Naive B cell (primary cell): ENCODE results near the gene CH25H. TPM values are rescaled to one million over a fixed set of nuclear protein-coding genes. Genes with fewer than 3 reads are reported as not detected.
"Not testable (repeated sequence)": the region's sequence is repeated elsewhere in the genome, so short reads cannot be mapped to it uniquely, and the experiment has no call there.

Source experiments
- ATAC-seq, 2 donors: fragments of 150-1000 bp; cut with Tn5 transposase; 2 replicates each; pipeline ENCODE4 v1.10.0; 2021; ENCODE audit warnings: low read depth in 2 of 2, mild to moderate bottlenecking in 2 of 2, moderate library complexity in 2 of 2
- DNase-seq: peaks from one replicate; pipeline ENCODE4 v3.0.0; 2022
- H3K27ac Mint-ChIP-seq, 6 donors: one replicate each; pipeline ENCODE4 v1.8.0; 2020 to 2022; ENCODE audit warnings: mild to moderate bottlenecking in 6 of 6, mixed read lengths in 6 of 6, moderate library complexity in 5 of 6, inconsistent platforms in 2 of 6
- H3K27me3 Mint-ChIP-seq, 3 donors: one replicate each; pipeline ENCODE4 v1.8.0; 2021 to 2022; ENCODE audit warnings: mixed read lengths in 3 of 3, mild to moderate bottlenecking in 1 of 3
- H3K36me3 Mint-ChIP-seq, 2 donors: one replicate each; pipeline ENCODE4 v1.8.0; 2020 to 2022; ENCODE audit warnings: mixed read lengths in 2 of 2, inconsistent platforms in 1 of 2, mild to moderate bottlenecking in 1 of 2
- H3K4me1 Mint-ChIP-seq, 3 donors: one replicate each; pipeline ENCODE4 v1.8.0; 2020 to 2022; ENCODE audit warnings: mixed read lengths in 3 of 3, inconsistent platforms in 1 of 3, mild to moderate bottlenecking in 1 of 3, moderate library complexity in 1 of 3
- H3K4me3 Mint-ChIP-seq, 8 donors: one replicate each; pipeline ENCODE4 v1.8.0; 2020 to 2022; ENCODE audit warnings: mild to moderate bottlenecking in 8 of 8, mixed read lengths in 8 of 8, moderate library complexity in 8 of 8, inconsistent platforms in 2 of 8
- H3K9me3 Mint-ChIP-seq, 7 donors: one replicate each; pipeline ENCODE4 v1.8.0; 2020 to 2022; ENCODE audit warnings: mixed read lengths in 7 of 7, mild to moderate bottlenecking in 5 of 7, inconsistent platforms in 2 of 7, moderate library complexity in 1 of 7
- polyA plus RNA-seq, 6 donors: library from polyadenylated mRNA; unstranded; fragments of 300-500 nt; fragmentation: Illumina TruSeq; gene quantifications; one replicate each; pipeline ENCODE4 v1.2.3, GENCODE V29; 2021; ENCODE audit warnings: low read depth in 6 of 6

CH25H gene
- 1 to 10 TPM in 1 of 6 donors, under 1 TPM in 3, not detected in 2; 0.24 to 1.1 (median 0.95) TPM for polyA plus RNA-seq

DNA sequence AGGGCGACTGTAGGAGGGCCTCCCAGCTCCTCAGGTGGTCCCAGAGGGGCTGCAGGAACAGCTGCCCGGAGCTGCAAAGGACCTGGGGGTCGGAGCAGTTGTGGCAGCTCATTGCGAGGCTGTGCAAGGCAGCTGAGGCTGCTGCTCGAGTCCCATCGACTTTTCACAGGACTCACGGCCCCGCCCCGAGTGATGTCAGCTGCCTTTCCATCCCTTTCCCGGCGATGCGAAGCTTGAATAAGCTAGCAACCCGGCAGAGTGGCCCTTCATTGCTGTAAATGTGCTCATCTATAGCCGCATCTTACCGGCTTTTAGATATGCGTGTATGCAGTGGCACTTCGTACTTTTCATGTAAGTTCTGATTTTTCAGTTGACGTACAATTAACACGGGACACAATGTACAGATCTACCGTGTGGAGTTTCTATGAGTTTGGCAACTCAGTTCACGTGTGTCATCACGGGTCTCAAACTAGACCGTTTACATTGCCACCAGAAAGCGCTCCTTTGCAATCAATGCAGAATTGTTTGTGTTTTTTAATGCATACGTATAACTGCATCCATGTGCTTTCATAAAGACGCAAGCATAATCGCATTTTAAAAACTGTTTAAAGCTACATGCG is at the start of gene CH25H:
Gene CH25H, minus strand, starts transcription at position 137 of the 620 bp plus-strand sequence. Its CDS starts 25 bp downstream, at position 112.
- DNase-seq, result peak; percentile 27
- peak; percentile 43 to 46 for ATAC-seq
- Mint-ChIP-seq H3K4me1 (peaks cover 16 to 28% (median 27%) of the 10 kb centered on the region in 3 donors), H3K27ac (peak within 1 kb of the TSS in 5 of 6 donors; percentile 39 to 87 (median 77)), H3K36me3 (no peaks in the 10 kb centered on the region), H3K4me3 (peak within 1 kb of the TSS; percentile 74 to 94 (median 90)), H3K9me3 (no peaks in the 10 kb centered on the region), H3K27me3 (peaks cover 42 to 50% (median 43%) of the 10 kb centered on the region in 3 donors)

DNA sequence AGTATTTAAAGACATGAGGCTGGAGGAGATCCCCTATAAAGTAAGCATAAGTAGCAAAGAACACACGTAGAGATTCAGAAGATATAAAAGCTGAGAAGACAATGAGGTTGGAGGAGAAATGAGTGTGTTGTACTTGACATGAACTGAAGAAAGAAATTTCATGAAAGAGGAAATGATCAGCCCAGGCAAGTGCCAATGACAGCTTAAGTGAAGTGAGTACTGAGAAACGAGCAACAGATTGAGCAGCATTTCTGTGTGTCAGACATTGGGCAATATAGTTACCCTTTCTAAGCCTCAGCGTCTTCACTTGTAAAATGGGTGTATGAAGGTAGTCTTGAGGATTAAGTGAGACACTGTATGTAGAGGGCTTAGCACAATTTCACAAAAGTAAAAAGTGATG is 49.2 kb upstream of the CH25H start:
- H3K27me3 Mint-ChIP-seq, result peaks cover 0 to 5% (median 0%) of the 10 kb centered on the region in 3 donors
- H3K9me3 Mint-ChIP-seq, result peaks cover 6 to 18% (median 12%) of the 10 kb centered on the region in 7 donors
- peaks cover 7 to 12% of the 10 kb centered on the region in 2 donors for H3K36me3 Mint-ChIP-seq
- no peak for DNase-seq
- H3K4me3 Mint-ChIP-seq, result no peak overlapping the region
- H3K27ac Mint-ChIP-seq, result no peak overlapping the region
- peaks cover 4 to 7% (median 5%) of the 10 kb centered on the region in 3 donors for H3K4me1 Mint-ChIP-seq
- no peak for ATAC-seq

DNA sequence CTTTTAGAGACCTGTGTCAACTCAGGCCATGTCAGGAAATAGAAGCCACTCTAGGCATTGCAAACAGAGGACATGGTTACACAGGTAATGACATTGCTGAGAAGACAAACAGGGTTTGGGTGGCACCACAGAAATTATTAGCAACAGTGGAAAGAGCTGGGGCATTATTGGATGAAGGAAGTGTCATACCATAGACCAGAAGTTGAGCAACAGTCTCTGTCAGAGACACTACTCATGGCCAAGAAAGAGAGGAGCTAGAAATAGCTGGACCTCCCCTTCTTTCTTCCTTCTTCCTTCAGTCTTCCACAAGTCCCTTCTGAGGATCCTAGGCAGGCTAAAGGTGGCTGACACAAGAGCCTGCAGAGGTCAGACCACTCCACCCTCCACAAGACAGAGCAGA is 48.7 kb upstream of the CH25H start:
- Mint-ChIP-seq H3K4me1 (peaks cover 9 to 12% (median 11%) of the 10 kb centered on the region in 3 donors), H3K27me3 (peaks cover 0 to 5% (median 0%) of the 10 kb centered on the region in 3 donors), H3K36me3 (peaks cover 7 to 12% of the 10 kb centered on the region in 2 donors), H3K4me3 (no peak overlapping the region), H3K9me3 (peaks cover 6 to 18% (median 12%) of the 10 kb centered on the region in 7 donors), H3K27ac (peak overlapping the region in 2 of 6 donors; percentile 1 to 56)
- no peak for ATAC-seq
- no peak for DNase-seq

DNA sequence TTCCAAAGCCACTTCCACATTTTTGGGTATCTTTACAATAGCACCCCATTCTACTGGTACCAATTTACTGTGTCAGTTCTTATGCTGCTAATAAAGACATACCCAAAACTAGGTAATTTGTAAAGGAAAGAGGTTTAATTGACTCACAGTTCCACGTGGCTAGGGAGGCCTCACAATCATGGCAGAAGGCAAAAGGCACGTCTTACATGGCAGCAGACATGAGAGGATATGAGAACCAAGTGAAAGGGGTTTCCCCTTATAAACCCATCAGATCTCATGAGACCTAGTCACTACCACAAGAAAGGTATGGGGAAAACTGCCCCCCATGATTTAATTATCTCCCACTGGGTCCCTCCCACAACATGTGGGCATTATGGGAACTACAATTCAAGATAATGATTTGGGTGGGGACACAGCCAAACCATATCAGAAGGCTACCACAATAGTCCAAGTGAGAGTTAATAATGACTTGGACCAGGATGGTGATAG is 48.0 kb upstream of the CH25H start:
- H3K36me3 Mint-ChIP-seq, result peaks cover 7 to 12% of the 10 kb centered on the region in 2 donors
- H3K27ac Mint-ChIP-seq, result peak overlapping the region in 2 of 6 donors; percentile 24 to 56
- H3K27me3 Mint-ChIP-seq, ATAC-seq, H3K4me3 Mint-ChIP-seq, DNase-seq: not testable (repeated sequence)
- peaks cover 6 to 18% (median 12%) of the 10 kb centered on the region in 7 donors for H3K9me3 Mint-ChIP-seq
- peaks cover 11 to 12% (median 12%) of the 10 kb centered on the region in 3 donors for H3K4me1 Mint-ChIP-seq

GRCh38 chr10:89252225-89252585 is 45.1 kb upstream of the CH25H start:
- peaks cover 6 to 18% (median 12%) of the 10 kb centered on the region in 7 donors for H3K9me3 Mint-ChIP-seq
- H3K27ac Mint-ChIP-seq, result peak overlapping the region in 3 of 6 donors; percentile 57 to 89 (median 83)
- DNase-seq, result no peak
- H3K4me1 Mint-ChIP-seq, result peaks cover 20 to 28% (median 27%) of the 10 kb centered on the region in 3 donors
- ATAC-seq, result no peak
- peaks cover 0 to 2% (median 0%) of the 10 kb centered on the region in 3 donors for H3K27me3 Mint-ChIP-seq
- peak overlapping the region in 4 of 8 donors; percentile 37 to 99 (median 92) for H3K4me3 Mint-ChIP-seq
- H3K36me3 Mint-ChIP-seq, result peaks cover 7 to 12% of the 10 kb centered on the region in 2 donors

DNA sequence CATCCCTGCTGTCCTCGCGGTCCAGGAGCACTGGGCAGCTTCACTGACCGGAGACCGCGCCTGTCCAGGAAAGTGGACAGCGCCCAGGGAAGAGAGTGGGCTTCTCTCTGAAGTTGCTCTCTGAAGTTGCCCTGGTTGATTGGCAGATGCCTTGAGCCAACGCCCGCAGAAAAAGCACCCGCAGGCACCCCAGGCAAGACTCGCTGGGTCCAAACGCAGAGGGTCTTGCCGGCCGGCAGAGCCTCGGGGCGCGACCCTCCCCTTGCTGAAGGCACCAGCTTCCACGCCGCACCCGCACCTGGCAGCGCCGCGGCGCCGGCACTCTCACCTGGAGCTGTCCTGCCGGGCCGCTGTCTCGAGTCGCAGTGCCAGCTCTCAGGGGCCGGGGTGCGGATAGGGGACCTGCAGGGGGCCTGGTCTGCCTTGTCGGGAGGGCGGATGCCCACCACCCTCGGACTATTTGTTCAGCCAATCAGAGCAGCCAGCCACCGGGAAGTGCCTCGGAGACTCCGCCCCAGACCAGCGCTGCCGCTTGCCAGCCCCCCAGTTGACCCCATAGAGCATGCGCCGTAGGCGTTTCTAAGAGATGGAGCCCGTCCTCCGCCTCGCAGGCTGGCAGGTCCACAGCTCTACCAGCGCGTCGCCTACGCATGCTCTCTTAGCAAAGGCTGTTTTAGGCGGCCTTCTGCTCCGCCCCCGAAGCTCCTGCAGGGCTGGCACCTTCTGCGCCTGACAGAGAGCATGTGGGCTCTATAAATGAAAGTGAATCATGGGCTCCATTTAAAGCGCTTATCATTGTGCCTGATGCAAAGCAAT is 44.5 kb upstream of the CH25H start, which contains the start of gene LIPA:
Gene LIPA, minus strand, starts transcription at position 367 of the 816 bp plus-strand sequence. CDS start 4,127 bp downstream, outside the sequence.
- ATAC-seq (peak; percentile 92), DNase-seq (peak; percentile 97)
- peaks cover 20 to 28% (median 27%) of the 10 kb centered on the region in 3 donors for H3K4me1 Mint-ChIP-seq
- peaks cover 7 to 12% of the 10 kb centered on the region in 2 donors for H3K36me3 Mint-ChIP-seq
- H3K4me3 Mint-ChIP-seq, result peak within 1 kb of the TSS; percentile 89 to 99 (median 93)
- no peaks in the 10 kb centered on the region for H3K27me3 Mint-ChIP-seq
- peaks cover 6 to 18% (median 12%) of the 10 kb centered on the region in 7 donors for H3K9me3 Mint-ChIP-seq
- peak within 1 kb of the TSS; percentile 73 to 92 (median 88) for H3K27ac Mint-ChIP-seq

- H3K9me3 Mint-ChIP-seq, result peaks cover 6 to 18% (median 12%) of the 10 kb centered on the region in 7 donors
- DNase-seq (no peak), ATAC-seq (no peak)
- H3K27ac Mint-ChIP-seq, result peak overlapping the region; percentile 64 to 92 (median 86)
- H3K4me3 Mint-ChIP-seq, result peak overlapping the region; percentile 89 to 99 (median 93)
- H3K36me3 Mint-ChIP-seq, result peaks cover 7 to 12% of the 10 kb centered on the region in 2 donors
- H3K27me3 Mint-ChIP-seq, result no peaks in the 10 kb centered on the region
- peaks cover 20 to 30% (median 27%) of the 10 kb centered on the region in 3 donors for H3K4me1 Mint-ChIP-seq
Observed at GRCh38 chr10:89250865-89251408, 43.8 kb upstream of the CH25H start.

DNA sequence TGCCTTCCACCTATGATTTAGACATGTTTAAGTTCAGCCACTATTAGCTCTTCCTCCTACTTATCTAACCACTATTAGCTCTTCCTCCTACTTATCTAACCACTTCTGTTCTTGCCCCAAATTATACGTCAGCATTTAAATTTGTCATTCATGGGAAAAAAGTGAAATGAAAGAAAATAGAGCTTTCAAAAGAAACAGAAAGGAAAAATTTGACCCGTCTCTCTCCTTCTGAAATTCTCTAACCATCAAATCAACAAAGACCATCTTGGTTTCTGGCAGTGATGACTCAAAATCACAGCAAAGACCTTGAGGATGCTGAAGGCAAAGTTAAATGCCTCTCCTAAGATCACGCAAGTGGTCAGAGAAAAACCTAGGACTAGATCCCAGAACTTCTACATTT is 41.9 kb upstream of the CH25H start:
- Mint-ChIP-seq H3K4me1 (peaks cover 29 to 48% (median 33%) of the 10 kb centered on the region in 3 donors), H3K27me3 (no peaks in the 10 kb centered on the region), H3K27ac (peak overlapping the region in 3 of 6 donors; percentile 4 to 85 (median 83)), H3K9me3 (peaks cover 0 to 5% (median 2%) of the 10 kb centered on the region in 7 donors), H3K36me3 (no peaks in the 10 kb centered on the region), H3K4me3 (peak overlapping the region in 2 of 8 donors; percentile 71 to 99)
- ATAC-seq (no peak), DNase-seq (no peak)

DNA sequence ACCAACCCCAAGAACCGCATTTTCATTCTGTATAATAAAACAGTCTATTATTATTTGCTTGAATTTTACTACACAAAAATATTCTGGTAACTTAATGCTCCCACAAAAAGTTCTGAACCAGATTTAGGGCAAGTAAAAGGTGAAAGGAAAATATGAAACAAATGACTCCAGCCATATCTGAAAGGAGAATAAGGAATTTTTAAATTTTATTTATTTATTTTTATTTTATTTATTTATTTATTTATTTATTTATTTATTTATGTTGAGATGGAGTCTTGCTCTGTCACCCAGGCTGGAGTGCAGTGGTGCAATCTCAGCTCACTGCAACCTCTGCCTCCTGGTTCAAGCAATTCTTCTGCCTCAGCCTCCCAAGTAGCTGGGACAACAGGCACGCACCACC is 40.5 kb upstream of the CH25H start:
- Mint-ChIP-seq H3K4me3 (peak overlapping the region in 1 of 8 donors; percentile 41), H3K4me1 (peaks cover 41 to 62% (median 47%) of the 10 kb centered on the region in 3 donors)
- ATAC-seq, H3K9me3 Mint-ChIP-seq, H3K36me3 Mint-ChIP-seq, H3K27ac Mint-ChIP-seq, H3K27me3 Mint-ChIP-seq, DNase-seq: not testable (repeated sequence)

DNA sequence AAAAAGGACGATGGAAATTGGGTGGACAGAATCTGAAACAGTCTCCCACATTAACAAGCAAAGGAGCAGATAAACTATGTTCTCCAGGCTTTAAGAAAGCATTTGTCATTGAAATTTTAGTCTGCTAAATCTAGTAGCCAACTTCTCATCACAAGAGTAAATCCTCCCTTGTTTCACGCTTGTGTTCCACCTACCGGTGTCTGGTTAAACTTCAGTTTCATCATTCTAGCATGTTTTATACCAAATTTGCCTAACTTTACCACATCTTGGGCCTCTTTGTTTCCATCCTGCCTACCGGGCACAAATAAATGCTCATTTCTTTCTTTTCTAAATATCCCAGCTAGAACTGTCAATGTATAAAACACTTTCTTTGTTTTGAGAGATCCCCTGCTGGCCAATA is 38.7 kb upstream of the CH25H start:
- Mint-ChIP-seq H3K9me3 (no peaks in the 10 kb centered on the region), H3K27me3 (no peaks in the 10 kb centered on the region), H3K4me1 (peaks cover 39 to 69% (median 50%) of the 10 kb centered on the region in 3 donors), H3K4me3 (peak overlapping the region in 2 of 8 donors; percentile 44 to 56), H3K27ac (peak overlapping the region in 3 of 6 donors; percentile 29 to 42 (median 35)), H3K36me3 (peaks cover 0 to 4% of the 10 kb centered on the region in 2 donors)
- ATAC-seq (peak in 1 of 2 donors; percentile 54), DNase-seq (no peak)

GRCh38 chr10:89242840-89243568 is 35.9 kb upstream of the CH25H start:
- Mint-ChIP-seq H3K9me3 (no peaks in the 10 kb centered on the region), H3K27ac (peak overlapping the region; percentile 48 to 93 (median 84)), H3K4me1 (peaks cover 33 to 65% (median 39%) of the 10 kb centered on the region in 3 donors), H3K4me3 (peak overlapping the region in 7 of 8 donors; percentile 13 to 84 (median 61)), H3K27me3 (no peaks in the 10 kb centered on the region), H3K36me3 (peaks cover 9 to 13% of the 10 kb centered on the region in 2 donors)
- ATAC-seq (peak; percentile 57 to 64), DNase-seq (no peak)

- Mint-ChIP-seq H3K27me3 (no peaks in the 10 kb centered on the region), H3K36me3 (peaks cover 9 to 19% of the 10 kb centered on the region in 2 donors), H3K9me3 (no peaks in the 10 kb centered on the region), H3K4me1 (peaks cover 33 to 62% (median 45%) of the 10 kb centered on the region in 3 donors), H3K27ac (peak overlapping the region in 1 of 6 donors; percentile 18), H3K4me3 (peak overlapping the region in 3 of 8 donors; percentile 15 to 40 (median 34))
- DNase-seq (no peak), ATAC-seq (no peak)
Observed at GRCh38 chr10:89242345-89242684, 35.2 kb upstream of the CH25H start.
